Effector memory CD4-positive, alpha-beta T cell (primary cell): ENCODE measurements around the gene OR1K1.
A peak's percentile ranks its signal among the peaks of the same experiment; 100 is the strongest.

Experiments
- DNase-seq, 3 donors: peaks; one replicate each; pipeline ENCODE4 v3.0.0-alpha.2; 2020
- H3K27ac ChIP-seq: 2 replicates; pipeline ENCODE4 v1.7.0; 2013; ENCODE audit warnings: mild to moderate bottlenecking, low read length, moderate library complexity; ENCODE audit not compliant: insufficient read depth, poor library complexity, severe bottlenecking
- H3K27me3 ChIP-seq: replicated peaks from 2 replicates; pipeline ENCODE4 v1.7.0; 2013; ENCODE audit warnings: mild to moderate bottlenecking, low read length; ENCODE audit not compliant: insufficient read depth, control insufficient read depth, poor library complexity, severe bottlenecking
- H3K36me3 ChIP-seq: 2 replicates; pipeline ENCODE4 v1.7.0; 2013; ENCODE audit warnings: mild to moderate bottlenecking, low read length, moderate library complexity; ENCODE audit not compliant: control insufficient read depth, insufficient read depth
- H3K4me1 ChIP-seq: 2 replicates; pipeline ENCODE4 v1.7.0; 2013; ENCODE audit warnings: low read length, mild to moderate bottlenecking; ENCODE audit not compliant: control insufficient read depth, insufficient read depth, poor library complexity, severe bottlenecking
- H3K4me3 ChIP-seq: 2 replicates; pipeline ENCODE4 v1.7.0; 2013; ENCODE audit warnings: low read length, low read depth, mild to moderate bottlenecking; ENCODE audit not compliant: insufficient read depth, poor library complexity, severe bottlenecking
- H3K9me3 ChIP-seq: 2 replicates; pipeline ENCODE4 v1.7.0; 2013; ENCODE audit warnings: mild to moderate bottlenecking, low read length, moderate library complexity; ENCODE audit not compliant: control insufficient read depth

The OR1K1 gene

GRCh38 chr9:122812736-122813135 lies 12.8 kb downstream of the OR1K1 start:
- Histone ChIP-seq H3K36me3 (no peaks in the 10 kb centered on the region), H3K27ac (no peak overlapping the region), H3K9me3 (no peaks in the 10 kb centered on the region), H3K4me1 (peaks cover 13% of the 10 kb centered on the region), H3K27me3 (no peaks in the 10 kb centered on the region), H3K4me3 (no peak overlapping the region)
- no peak for DNase-seq

GRCh38 chr9:122814545-122814944 lies 14.6 kb downstream of the OR1K1 start:
- H3K27me3 ChIP-seq: no peaks in the 10 kb centered on the region
- DNase-seq: no peak
- no peaks in the 10 kb centered on the region for H3K9me3 ChIP-seq
- H3K36me3 ChIP-seq: no peaks in the 10 kb centered on the region
- H3K27ac ChIP-seq: no peak overlapping the region
- H3K4me1 ChIP-seq: peaks cover 13% of the 10 kb centered on the region
- no peak overlapping the region for H3K4me3 ChIP-seq

GRCh38 chr9:122815544-122815943 lies 15.6 kb downstream of the OR1K1 start:
- Histone ChIP-seq H3K36me3 (peaks cover 4% of the 10 kb centered on the region), H3K9me3 (no peaks in the 10 kb centered on the region), H3K4me3 (no peak overlapping the region), H3K4me1 (peaks cover 14% of the 10 kb centered on the region), H3K27ac (no peak overlapping the region), H3K27me3 (no peaks in the 10 kb centered on the region)
- no peak for DNase-seq

- no peaks in the 10 kb centered on the region for H3K27me3 ChIP-seq
- DNase-seq: peak in 2 of 3 donors; percentile 14 to 17
- H3K27ac ChIP-seq: peak overlapping the region; percentile 65
- peaks cover 4% of the 10 kb centered on the region for H3K36me3 ChIP-seq
- no peak overlapping the region for H3K4me3 ChIP-seq
- H3K4me1 ChIP-seq: peaks cover 14% of the 10 kb centered on the region
- no peaks in the 10 kb centered on the region for H3K9me3 ChIP-seq
Measured at GRCh38 chr9:122816163-122816867, 16.4 kb downstream of the OR1K1 start.

- Histone ChIP-seq H3K4me3 (no peak overlapping the region), H3K36me3 (peaks cover 17% of the 10 kb centered on the region), H3K9me3 (no peaks in the 10 kb centered on the region), H3K27me3 (no peaks in the 10 kb centered on the region), H3K27ac (peak overlapping the region; percentile 44), H3K4me1 (peaks cover 14% of the 10 kb centered on the region)
- no peak for DNase-seq
Measured at GRCh38 chr9:122819326-122819725, 19.4 kb downstream of the OR1K1 start.

- no peak for DNase-seq
- H3K27me3 ChIP-seq: no peaks in the 10 kb centered on the region
- no peaks in the 10 kb centered on the region for H3K9me3 ChIP-seq
- no peak overlapping the region for H3K4me3 ChIP-seq
- peaks cover 17% of the 10 kb centered on the region for H3K36me3 ChIP-seq
- peaks cover 14% of the 10 kb centered on the region for H3K4me1 ChIP-seq
- peak overlapping the region; percentile 44 for H3K27ac ChIP-seq
Measured at GRCh38 chr9:122819791-122820489, 20.0 kb downstream of the OR1K1 start.

DNA sequence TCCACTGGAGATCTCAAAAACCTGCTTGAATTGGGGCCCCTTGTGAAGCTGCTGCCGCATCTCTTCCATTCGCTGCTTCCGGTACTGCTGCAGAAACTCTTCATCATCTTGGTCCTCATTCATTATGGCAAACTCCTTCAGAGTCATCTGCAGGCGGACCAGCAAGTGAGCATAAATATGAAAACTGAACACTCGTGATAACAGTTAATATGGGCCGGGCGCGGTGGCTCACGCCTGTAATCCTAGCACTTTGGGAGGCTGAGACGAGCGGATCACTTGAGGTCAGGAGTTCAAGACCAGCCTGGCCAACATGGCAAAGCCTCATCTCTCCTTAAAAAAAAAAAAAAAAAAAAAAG lies 20.5 kb downstream of the OR1K1 start:
- no peaks in the 10 kb centered on the region for H3K27me3 ChIP-seq
- H3K9me3 ChIP-seq: no peaks in the 10 kb centered on the region
- peaks cover 14% of the 10 kb centered on the region for H3K4me1 ChIP-seq
- H3K36me3 ChIP-seq: peaks cover 17% of the 10 kb centered on the region
- H3K27ac ChIP-seq: no peak overlapping the region
- no peak for DNase-seq
- H3K4me3 ChIP-seq: no peak overlapping the region

GRCh38 chr9:122821278-122821943 lies 21.5 kb downstream of the OR1K1 start:
- Histone ChIP-seq H3K36me3 (peaks cover 17% of the 10 kb centered on the region), H3K27ac (peak overlapping the region; percentile 46), H3K9me3 (no peaks in the 10 kb centered on the region), H3K4me3 (no peak overlapping the region), H3K27me3 (no peaks in the 10 kb centered on the region), H3K4me1 (peaks cover 11% of the 10 kb centered on the region)
- no peak for DNase-seq

DNA sequence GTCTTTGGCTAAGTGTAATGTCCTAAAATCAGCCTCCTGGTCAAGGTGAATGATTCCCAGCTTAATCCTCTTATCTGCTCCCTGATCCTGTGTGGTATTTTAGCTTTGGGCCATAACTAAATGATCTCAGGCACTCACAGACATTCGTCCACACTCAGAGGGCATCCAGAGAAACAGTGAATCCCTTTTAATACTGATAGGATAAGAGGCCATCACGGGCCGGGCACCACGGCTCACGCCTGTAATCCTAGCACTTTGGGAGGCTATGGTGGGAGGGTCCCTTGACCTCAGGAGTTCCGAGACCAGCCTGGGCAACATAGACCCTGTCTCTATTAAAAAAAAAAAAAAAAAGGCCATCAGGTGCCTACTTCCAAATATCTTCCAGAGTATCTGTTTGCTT lies 22.1 kb downstream of the OR1K1 start:
- no peaks in the 10 kb centered on the region for H3K9me3 ChIP-seq
- peaks cover 17% of the 10 kb centered on the region for H3K36me3 ChIP-seq
- no peaks in the 10 kb centered on the region for H3K27me3 ChIP-seq
- DNase-seq: no peak
- H3K4me3 ChIP-seq: no peak overlapping the region
- H3K27ac ChIP-seq: no peak overlapping the region
- H3K4me1 ChIP-seq: peaks cover 6% of the 10 kb centered on the region

GRCh38 chr9:122822938-122823337 lies 23.0 kb downstream of the OR1K1 start:
- no peak overlapping the region for H3K4me3 ChIP-seq
- no peak overlapping the region for H3K27ac ChIP-seq
- no peaks in the 10 kb centered on the region for H3K9me3 ChIP-seq
- H3K36me3 ChIP-seq: peaks cover 17% of the 10 kb centered on the region
- peaks cover 15% of the 10 kb centered on the region for H3K4me1 ChIP-seq
- H3K27me3 ChIP-seq: no peaks in the 10 kb centered on the region
- no peak for DNase-seq
